Keratinocyte (primary cell): ENCODE results near the gene ESF1.

Experiments
- EZH2 ChIP-seq: IDR thresholded peaks from one replicate; pipeline ENCODE4 v1.6.1; 2012; ENCODE audit warnings: inconsistent platforms, mild to moderate bottlenecking, low read length, moderate library complexity
- TF ChIP-seq, protein P1 (sequence below), 3 experiments: IDR thresholded peaks in 1 of 3; conservative IDR thresholded peaks in 1 of 3; optimal IDR thresholded peaks in 1 of 3; 2 replicates in 2 of 3; 3 replicates in 1 of 3; pipeline versions ENCODE3 to v1.5.1; 2011; ENCODE audit warnings: low read length in 3 of 3, mild to moderate bottlenecking in 3 of 3, moderate library complexity in 2 of 3, control low read depth in 1 of 3, inconsistent platforms in 1 of 3; ENCODE audit not compliant: insufficient read depth in 2 of 3; ENCODE audit errors: extremely low read depth in 1 of 3

DNA sequence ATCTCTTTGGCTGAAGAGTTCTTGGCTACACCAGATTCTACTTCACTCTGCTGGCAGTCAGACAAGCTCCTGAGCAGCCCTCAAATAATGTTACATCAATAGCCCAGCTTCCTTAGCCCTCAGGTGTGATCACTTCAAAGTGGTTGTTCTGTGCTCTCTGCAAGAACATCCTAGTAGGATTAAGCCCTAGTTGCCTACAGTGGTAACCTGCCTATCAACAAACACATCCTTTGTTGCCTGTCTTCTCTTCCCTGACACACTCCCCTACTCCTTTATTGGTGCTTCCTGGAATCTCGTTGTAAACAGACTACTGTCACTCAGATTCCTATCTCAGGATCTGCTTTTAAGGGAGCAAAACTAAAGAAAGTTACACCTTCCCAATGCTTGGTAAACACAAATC is 100.9 kb downstream of the ESF1 start:
- TF ChIP-seq EZH2: no peak
- TF ChIP-seq, protein P1, sequence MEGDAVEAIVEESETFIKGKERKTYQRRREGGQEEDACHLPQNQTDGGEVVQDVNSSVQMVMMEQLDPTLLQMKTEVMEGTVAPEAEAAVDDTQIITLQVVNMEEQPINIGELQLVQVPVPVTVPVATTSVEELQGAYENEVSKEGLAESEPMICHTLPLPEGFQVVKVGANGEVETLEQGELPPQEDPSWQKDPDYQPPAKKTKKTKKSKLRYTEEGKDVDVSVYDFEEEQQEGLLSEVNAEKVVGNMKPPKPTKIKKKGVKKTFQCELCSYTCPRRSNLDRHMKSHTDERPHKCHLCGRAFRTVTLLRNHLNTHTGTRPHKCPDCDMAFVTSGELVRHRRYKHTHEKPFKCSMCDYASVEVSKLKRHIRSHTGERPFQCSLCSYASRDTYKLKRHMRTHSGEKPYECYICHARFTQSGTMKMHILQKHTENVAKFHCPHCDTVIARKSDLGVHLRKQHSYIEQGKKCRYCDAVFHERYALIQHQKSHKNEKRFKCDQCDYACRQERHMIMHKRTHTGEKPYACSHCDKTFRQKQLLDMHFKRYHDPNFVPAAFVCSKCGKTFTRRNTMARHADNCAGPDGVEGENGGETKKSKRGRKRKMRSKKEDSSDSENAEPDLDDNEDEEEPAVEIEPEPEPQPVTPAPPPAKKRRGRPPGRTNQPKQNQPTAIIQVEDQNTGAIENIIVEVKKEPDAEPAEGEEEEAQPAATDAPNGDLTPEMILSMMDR (optimal IDR thresholded peaks at IDR 0.05 in 1 of 3, IDR thresholded peaks at IDR 0.05 in 1 of 3, conservative IDR thresholded peaks at IDR 0.05 in 1 of 3; ENCODE audit: extremely low read depth in 1 of 3, insufficient read depth in 2 of 3, low read length in 3 of 3): no peak
